GM19043 (cell line): ENCODE results near the gene ZNF705A.
A peak's percentile ranks its signal among the peaks of the same experiment; 100 is the strongest.
"Not testable (repeated sequence)": the region's sequence is repeated elsewhere in the genome, so short reads cannot be mapped to it uniquely, and the experiment has no call there.

Experiments used
- ATAC-seq: cut with Tn5 transposase; IDR thresholded peaks from one replicate; pipeline ENCODE4 v1.9.1; 2021; ENCODE audit warnings: low read depth; ENCODE audit not compliant: unreplicated experiment

ZNF705A gene

DNA sequence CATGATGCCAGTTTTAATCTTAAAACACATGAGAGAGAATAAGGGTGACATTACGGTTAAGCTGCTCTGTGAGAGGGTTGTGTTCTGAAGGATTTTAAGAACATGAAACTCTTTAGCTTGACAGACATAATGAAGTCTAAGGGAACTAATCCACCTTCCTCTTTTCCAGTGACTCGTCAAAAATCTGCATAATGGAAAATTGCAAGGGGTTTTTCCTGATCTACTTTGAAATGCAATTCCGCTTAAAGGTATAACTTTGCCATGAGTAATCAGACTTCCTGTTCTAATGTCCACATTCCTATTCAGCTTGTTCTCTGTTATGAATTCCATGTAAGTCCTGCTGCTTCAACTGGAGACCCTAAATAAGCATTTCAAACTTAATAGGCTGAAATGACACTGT, at the start of gene ZNF705A:
Gene ZNF705A (plus strand): TSS at position 171 of the 400 bp plus-strand sequence. CDS start 15,611 bp downstream, outside the sequence.
- ATAC-seq = no peak

DNA sequence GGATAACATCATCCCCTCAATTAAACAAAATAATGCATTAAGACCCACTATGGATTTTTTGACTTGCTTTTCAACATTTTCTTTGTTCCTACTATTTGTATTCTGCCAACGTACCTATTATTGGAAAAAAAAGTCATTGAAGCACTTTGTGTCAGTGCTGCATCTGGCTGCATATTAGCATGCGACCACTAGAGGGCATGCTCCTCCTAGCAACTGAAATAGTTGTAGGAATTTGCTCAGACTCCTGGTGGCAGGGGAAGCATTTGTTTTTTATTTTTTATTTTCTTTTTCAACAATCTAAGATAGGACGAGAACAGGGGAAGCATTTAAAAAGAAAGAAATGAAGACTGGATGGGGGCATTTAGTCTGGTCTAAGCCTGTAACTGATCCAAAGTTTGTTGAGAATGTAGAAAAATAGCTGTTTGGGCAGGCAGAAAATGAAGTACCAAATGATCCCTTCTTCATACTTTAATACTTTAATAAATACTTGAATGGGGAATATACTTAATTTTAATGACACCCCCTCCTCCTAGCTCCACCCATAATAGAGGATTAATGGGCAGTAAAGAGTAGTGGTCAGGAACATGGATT, 47.9 kb upstream of the ZNF705A start:
- peak; percentile 66 for ATAC-seq

GRCh38 chr12:8113117-8113516, 43.7 kb upstream of the ZNF705A start:
- not testable (repeated sequence) for ATAC-seq

GRCh38 chr12:8120072-8120713, 36.6 kb upstream of the ZNF705A start:
- no peak for ATAC-seq

GRCh38 chr12:8123124-8123912, 33.5 kb upstream of the ZNF705A start, which contains the start of gene CLEC4A:
CLEC4A (plus strand) TSS chr12:8123617; CDS start chr12:8123879, 262 bp downstream.
- peak; percentile 63 for ATAC-seq

GRCh38 chr12:8127138-8127537, 29.7 kb upstream of the ZNF705A start:
- no peak for ATAC-seq

DNA sequence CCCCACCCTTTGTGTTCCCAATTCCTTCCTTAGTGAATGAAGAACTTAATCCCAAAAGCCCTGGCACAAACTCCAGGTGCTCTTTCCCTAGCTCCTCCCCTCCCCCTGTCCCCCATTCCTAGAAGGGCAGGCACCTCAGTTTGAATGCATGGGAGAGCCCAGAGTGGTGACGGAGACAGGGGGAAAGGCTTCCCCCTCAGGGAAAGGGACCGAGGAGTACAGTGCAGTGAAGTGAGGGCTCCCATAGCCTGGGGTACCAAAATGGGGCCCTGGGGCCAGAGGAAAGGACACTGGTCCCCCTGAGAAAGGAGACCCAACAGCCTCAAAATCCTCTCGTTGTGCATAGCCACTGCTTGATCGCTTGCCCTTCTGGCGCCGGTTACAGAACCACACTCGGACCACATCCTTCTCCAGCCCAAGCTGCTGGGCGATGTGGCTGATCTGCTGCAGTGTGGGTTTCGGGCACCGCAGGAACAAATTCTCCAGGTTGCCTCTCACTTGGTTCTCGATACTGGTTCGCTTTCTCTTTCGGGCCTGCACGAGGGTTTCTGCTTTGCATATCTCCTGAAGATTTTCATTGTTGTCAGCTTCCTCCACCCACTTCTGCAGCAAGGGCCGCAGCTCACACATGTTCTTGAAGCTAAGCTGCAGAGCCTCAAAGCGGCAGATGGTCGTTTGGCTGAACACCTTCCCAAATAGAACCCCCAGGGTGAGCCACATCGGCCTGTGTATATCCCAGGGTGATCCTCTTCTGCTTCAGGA, 23.0 kb upstream of the ZNF705A start:
- ATAC-seq = not testable (repeated sequence)

- not testable (repeated sequence) for ATAC-seq
Observed at GRCh38 chr12:8134398-8134930, 22.4 kb upstream of the ZNF705A start.

DNA sequence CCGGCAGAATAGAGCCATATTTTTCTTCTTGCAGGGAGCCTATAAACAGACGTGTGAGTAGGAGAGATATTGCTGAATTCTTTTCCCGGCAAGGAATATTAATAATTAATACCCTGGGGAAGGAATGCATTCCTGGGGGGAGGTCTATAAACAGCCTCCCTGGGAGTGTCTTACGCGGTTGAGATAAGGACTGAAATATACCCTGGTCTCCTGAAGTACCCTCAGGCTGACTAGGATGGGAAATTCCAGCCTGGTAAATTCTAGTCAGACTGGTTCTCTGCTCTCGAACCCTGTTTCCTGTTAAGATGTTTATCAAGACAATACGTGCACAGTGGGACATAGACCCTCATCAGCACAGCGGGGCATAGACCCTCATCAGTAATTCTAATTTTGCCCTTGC, 15.2 kb upstream of the ZNF705A start:
- not testable (repeated sequence) for ATAC-seq

DNA sequence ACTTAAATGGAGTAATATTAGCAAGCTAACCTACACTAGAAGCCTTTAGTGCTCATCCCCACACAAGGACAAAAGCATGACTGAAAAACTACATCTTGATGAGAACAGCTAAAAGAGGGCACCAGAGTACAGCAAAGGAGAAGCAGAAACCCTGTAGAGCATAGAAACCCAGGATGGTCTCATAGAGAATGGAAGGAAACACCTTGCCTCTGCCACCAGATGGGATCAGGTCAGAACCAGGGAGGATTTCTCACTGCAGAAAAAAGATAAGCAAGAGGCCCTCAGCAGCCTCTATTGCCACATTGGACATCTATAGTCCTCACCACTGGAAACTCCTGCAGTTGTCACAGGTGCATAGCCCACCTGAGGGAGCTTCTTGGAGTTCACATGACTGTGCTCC, 13.6 kb upstream of the ZNF705A start:
- no peak for ATAC-seq

DNA sequence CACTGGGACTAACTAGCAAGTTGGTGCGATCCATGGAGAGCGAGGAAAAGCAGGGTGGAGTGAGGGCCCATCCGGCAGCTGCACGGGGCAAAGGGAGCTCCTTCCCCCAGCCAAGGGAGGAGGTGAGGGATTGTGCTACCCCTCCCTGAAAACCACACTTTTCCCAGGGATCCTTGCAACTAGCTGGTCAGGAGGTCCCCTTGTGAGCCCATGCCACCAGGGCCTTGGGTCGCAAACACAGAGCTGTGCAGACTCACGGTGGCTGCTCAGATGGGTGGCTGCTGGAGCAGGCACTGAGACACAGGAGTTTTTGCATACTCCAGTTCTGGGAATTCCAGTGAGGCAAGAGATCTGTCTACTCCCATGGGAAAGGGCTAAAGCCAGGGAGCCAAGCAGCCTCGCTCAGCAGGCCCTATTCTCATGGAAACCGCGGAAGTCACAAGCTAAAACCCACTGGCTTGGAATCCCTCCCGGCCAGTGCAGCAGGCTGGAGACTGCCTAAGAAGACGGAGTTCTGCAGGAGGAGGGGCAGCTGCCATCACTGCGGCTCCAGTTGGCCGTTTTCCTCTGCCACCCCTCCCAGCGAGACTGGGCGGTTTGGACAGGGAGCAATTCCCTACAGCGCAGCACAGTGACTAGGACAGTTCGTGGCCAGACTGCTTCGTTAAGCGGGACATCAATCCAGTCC, 10.9 kb upstream of the ZNF705A start:
- no peak for ATAC-seq

DNA sequence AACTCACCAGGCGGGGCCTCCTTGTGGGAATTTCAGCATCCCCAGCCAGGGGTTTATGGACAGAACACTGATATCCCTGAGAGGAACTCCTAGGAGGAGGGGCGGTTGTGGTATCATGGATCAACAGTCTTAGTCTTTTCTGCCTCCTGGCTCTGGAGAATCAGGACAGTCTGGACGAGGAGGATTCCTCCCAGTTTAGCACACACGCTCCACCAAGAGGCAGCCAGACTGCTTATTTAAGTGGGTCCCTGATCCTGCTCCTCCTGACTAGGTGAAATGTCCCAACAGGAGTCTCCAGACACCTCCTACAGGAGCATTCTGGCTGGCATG, 10.4 kb upstream of the ZNF705A start:
- no peak for ATAC-seq

DNA sequence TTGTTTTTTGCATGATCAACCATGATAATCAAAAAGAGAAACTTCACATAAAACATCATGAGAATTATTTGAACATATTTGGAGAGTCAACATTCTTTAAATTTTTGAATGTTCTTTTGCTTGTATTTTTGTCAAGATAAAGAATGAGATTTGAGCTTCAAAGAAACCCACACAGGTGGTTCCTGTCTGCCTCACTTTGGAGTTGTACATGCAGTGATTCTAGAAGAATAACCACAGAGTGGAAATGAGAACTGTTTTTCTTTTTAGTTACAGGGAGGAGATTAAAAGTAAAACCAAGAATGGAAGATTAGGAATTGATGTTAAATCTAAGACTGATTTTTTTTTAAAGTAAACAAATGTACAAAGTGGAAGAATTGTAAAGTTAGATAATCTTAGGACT, 2.3 kb upstream of the ZNF705A start:
- no peak for ATAC-seq

DNA sequence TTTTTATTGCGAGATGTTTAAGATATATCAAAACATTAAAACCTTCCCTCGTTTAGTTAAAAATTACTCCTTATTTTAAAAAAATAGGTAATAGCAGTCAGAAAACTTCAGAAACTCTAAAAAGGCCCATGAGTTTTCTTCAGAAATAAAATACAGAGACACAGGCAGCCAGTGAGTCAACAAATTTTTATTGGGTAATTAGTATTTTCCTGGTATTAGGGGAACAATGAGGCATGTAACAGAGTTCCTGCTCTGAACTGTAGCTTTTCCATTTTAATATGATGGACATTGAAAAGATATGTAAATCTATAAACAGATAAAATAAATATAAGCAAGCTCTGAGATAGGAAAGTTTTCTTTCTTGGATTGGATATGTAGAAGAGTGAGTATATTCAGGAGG, 399 bp upstream of the ZNF705A start:
- ATAC-seq = no peak

DNA sequence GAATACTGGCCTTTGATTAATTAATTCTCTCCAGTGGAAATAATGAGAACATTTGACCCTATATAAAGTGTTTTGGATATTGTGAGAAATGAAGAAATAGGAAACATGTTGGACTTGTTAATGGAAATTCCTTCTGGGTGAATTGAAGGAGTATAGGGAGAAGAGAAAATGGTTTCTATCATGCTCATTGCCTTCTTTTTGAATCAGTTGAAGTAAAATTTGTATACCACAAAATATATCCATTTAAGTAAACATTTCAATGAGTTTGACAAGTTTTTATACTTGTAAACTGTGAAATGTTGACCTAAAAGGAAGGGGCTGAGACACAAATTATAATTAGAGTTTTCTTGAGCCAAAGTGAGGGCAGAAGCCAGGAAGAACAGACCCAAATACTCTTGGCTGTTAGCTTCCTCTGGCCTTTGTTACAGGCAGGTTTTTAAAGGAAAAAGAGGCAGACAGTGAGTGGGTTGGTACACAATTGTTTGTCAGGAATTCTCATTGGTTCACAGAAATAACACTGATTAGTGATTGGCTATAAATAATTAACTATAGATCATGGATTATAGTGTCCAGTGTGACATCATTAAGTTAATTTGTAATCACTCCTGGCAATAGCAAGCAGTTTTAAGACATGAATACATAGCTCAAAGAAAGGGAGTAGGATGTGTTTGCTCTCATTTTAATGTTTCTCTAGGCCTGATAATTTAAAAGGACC, 826 bp downstream of the ZNF705A start:
- ATAC-seq = no peak

GRCh38 chr12:8172911-8173310, 16.1 kb downstream of the ZNF705A start:
- not testable (repeated sequence) for ATAC-seq

- ATAC-seq = not testable (repeated sequence)
Observed at GRCh38 chr12:8179989-8180585, 23.3 kb downstream of the ZNF705A start.

GRCh38 chr12:8181271-8181670, 24.5 kb downstream of the ZNF705A start:
- not testable (repeated sequence) for ATAC-seq

DNA sequence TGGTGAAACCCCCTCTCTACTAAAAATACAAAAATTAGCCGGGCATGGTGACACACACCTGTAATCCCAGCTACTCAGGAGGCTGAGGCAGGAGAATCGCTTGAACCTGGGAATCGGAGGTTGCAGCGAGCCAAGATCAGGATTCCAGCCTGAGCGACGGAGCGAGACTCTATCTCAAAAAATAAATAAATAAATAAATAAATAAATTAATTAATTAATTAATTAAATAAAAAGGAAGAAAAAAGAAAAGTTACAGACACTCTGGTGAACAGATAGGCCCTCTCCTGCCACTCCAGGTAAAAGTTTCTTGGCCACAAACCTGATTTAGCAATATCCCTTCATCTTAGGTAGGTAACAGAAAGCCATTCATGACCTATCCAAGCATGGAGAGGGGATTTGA, 26.1 kb downstream of the ZNF705A start:
- ATAC-seq = not testable (repeated sequence)
